ENCODE data around the gene TMEM135.
"Not testable (repeated sequence)": the region's sequence is repeated elsewhere in the genome, so short reads cannot be mapped to it uniquely, and the experiment has no call there.

The TMEM135 gene

DNA sequence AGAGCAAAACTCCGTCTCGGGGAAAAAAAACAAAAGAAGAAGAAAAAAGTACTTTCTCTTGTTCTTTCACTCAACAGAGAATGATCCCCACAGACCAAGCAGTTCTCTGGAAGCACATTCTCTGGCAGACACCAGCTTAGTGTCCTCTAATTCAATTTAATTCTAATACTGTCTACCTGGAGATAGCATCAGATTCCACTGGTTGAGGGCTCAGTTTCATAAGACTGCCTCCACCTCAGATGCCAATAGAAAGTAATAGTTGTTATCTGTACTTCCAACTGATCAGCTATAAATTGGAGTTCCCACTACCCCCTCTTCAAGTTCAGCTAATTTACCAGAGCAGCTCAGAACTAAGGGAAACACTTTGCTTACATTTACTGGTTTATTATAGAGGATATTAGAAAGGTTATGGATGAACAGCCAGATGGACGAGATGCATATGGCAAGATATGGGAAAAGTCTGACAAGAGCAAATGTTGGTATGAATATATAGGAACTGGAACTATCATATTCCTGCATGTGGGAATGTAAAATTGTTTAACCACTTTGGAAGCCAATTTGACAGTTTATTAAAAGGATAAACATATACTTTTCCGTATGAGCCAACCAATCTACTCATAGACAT, 64.3 kb downstream of the TMEM135 start:
- Histone ChIP-seq H3K79me2 (ENCODE audit: control insufficient read depth, low read length) (peaks cover 6% of the 10 kb centered on the region), H3K4me3 (ENCODE audit: low read length) (no peak overlapping the region), H4K20me1 (ENCODE audit: control insufficient read depth, insufficient read depth, low read depth, low read length) (no peaks in the 10 kb centered on the region), H3K27ac (ENCODE audit: low read depth, low read length) (no peak overlapping the region), H3K9me2 (replicated peaks; ENCODE audit: control insufficient read depth, low read length) (no peaks in the 10 kb centered on the region), H3F3A (ENCODE audit: control insufficient read depth, insufficient read depth) (no peaks in the 10 kb centered on the region), H3K4me1 (ENCODE audit: control insufficient read depth, low read length) (peaks cover 3% of the 10 kb centered on the region), H3K36me3 (ENCODE audit: control insufficient read depth, low read length) (peaks cover 16% of the 10 kb centered on the region), H3K27me3 (ENCODE audit: control insufficient read depth, low read length) (no peaks in the 10 kb centered on the region), H3K4me2 (ENCODE audit: low read length) (no peak overlapping the region), H3K9me3 (ENCODE audit: control insufficient read depth, insufficient read depth, low read length) (no peaks in the 10 kb centered on the region)
- TF ChIP-seq, protein P1, sequence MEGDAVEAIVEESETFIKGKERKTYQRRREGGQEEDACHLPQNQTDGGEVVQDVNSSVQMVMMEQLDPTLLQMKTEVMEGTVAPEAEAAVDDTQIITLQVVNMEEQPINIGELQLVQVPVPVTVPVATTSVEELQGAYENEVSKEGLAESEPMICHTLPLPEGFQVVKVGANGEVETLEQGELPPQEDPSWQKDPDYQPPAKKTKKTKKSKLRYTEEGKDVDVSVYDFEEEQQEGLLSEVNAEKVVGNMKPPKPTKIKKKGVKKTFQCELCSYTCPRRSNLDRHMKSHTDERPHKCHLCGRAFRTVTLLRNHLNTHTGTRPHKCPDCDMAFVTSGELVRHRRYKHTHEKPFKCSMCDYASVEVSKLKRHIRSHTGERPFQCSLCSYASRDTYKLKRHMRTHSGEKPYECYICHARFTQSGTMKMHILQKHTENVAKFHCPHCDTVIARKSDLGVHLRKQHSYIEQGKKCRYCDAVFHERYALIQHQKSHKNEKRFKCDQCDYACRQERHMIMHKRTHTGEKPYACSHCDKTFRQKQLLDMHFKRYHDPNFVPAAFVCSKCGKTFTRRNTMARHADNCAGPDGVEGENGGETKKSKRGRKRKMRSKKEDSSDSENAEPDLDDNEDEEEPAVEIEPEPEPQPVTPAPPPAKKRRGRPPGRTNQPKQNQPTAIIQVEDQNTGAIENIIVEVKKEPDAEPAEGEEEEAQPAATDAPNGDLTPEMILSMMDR (IDR thresholded peaks at IDR 0.05; ENCODE audit: low read depth, low read length, poor library complexity, severe bottlenecking), result no peak
- no peak for TF ChIP-seq EZH2phosphoT487 (IDR thresholded peaks at IDR 0.05; ENCODE audit: borderline replicate concordance, low read length)

DNA sequence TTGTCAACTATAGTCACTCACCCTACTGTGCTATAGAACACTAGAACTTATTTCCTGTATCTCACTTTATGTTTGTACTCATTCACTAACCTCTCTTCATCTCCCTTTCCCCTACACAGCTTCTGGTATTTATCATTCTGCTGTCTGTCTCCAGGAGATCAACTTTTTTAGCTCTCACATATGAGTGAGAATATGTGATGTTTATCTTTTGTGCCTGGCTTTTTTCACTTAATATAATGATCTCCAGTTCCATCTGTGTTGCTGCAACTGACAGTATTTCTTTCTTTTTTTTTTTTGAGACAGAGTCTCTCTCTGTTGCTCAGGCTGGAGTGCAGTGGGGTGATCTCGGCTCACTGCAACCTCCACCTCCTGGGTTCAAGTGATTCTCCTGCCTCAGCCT, 68.1 kb downstream of the TMEM135 start:
- not testable (repeated sequence) for H3K27ac ChIP-seq (ENCODE audit: low read depth, low read length); H4K20me1 ChIP-seq (ENCODE audit: control insufficient read depth, insufficient read depth, low read depth, low read length); H3F3A ChIP-seq (ENCODE audit: control insufficient read depth, insufficient read depth); H3K79me2 ChIP-seq (ENCODE audit: control insufficient read depth, low read length); H3K27me3 ChIP-seq (ENCODE audit: control insufficient read depth, low read length); H3K4me1 ChIP-seq (ENCODE audit: control insufficient read depth, low read length); H3K4me2 ChIP-seq (ENCODE audit: low read length); H3K9me3 ChIP-seq (ENCODE audit: control insufficient read depth, insufficient read depth, low read length); H3K9me2 ChIP-seq (replicated peaks; ENCODE audit: control insufficient read depth, low read length); H3K4me3 ChIP-seq (ENCODE audit: low read length)
- H3K36me3 ChIP-seq (ENCODE audit: control insufficient read depth, low read length), result peaks cover 13% of the 10 kb centered on the region

DNA sequence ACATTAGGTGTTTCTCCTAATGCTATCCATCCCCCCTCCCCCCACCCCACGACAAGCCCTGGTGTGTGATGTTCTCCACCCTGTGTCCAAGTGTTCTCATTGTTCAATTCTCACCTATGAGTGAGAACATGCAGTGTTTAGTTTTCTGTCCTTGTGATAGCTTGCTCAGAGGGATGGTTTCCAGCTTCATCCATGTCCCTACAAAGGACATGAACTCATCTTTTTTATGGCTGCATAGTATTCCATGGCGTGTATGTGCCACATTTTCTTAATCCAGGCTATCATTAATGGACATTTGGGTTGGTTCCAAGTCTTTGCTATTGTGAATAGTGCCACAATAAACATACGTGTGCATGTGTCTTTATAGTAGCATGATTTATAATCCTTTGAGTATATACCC, 69.6 kb downstream of the TMEM135 start:
- H3K36me3 ChIP-seq (ENCODE audit: control insufficient read depth, low read length), result peaks cover 13% of the 10 kb centered on the region
- not testable (repeated sequence) for H3F3A ChIP-seq (ENCODE audit: control insufficient read depth, insufficient read depth); H4K20me1 ChIP-seq (ENCODE audit: control insufficient read depth, insufficient read depth, low read depth, low read length); H3K4me3 ChIP-seq (ENCODE audit: low read length); H3K27me3 ChIP-seq (ENCODE audit: control insufficient read depth, low read length); H3K9me2 ChIP-seq (replicated peaks; ENCODE audit: control insufficient read depth, low read length); H3K4me2 ChIP-seq (ENCODE audit: low read length); H3K27ac ChIP-seq (ENCODE audit: low read depth, low read length); H3K4me1 ChIP-seq (ENCODE audit: control insufficient read depth, low read length); H3K9me3 ChIP-seq (ENCODE audit: control insufficient read depth, insufficient read depth, low read length); H3K79me2 ChIP-seq (ENCODE audit: control insufficient read depth, low read length)

DNA sequence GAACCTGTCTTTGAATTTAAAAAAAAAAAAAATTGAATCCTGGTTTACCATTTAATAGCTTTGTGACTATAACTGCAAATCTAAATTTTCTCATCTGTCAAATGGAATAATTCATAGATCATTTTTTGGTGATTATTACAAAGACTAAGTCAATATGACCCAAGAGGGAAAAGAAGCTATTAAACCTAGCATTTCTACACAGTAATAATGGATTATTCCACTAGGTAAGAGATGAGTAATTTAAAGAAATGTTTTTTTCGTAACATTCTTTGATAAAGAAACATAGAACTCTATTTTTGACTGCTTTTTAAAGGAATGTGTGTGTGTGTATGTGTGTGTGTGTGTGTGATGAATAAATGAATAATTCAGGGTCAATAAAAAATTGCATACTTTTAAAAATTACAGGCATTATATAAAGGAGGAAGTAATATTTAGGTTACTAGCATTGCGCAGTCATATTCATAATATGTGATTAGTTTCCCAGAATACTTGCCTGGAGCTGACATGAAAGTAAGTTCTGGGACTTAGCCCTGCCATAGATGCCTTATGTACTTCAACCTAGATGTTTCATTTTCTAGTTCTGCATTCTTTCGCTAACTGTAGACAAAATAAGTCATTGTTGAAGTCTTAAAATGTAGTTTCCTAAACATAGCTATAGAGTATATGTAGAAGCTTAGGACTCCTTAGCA, 72.9 kb downstream of the TMEM135 start:
- Histone ChIP-seq H3K9me2 (replicated peaks; ENCODE audit: control insufficient read depth, low read length) (no peaks in the 10 kb centered on the region), H4K20me1 (ENCODE audit: control insufficient read depth, insufficient read depth, low read depth, low read length) (no peaks in the 10 kb centered on the region), H3K27ac (ENCODE audit: low read depth, low read length) (no peak overlapping the region), H3K4me3 (ENCODE audit: low read length) (no peak overlapping the region), H3K9me3 (ENCODE audit: control insufficient read depth, insufficient read depth, low read length) (no peaks in the 10 kb centered on the region), H3K4me1 (ENCODE audit: control insufficient read depth, low read length) (no peaks in the 10 kb centered on the region), H3K79me2 (ENCODE audit: control insufficient read depth, low read length) (peaks cover 8% of the 10 kb centered on the region), H3K4me2 (ENCODE audit: low read length) (no peak overlapping the region), H3F3A (ENCODE audit: control insufficient read depth, insufficient read depth) (no peaks in the 10 kb centered on the region), H3K36me3 (ENCODE audit: control insufficient read depth, low read length) (peaks cover 9% of the 10 kb centered on the region), H3K27me3 (ENCODE audit: control insufficient read depth, low read length) (no peaks in the 10 kb centered on the region)
- TF ChIP-seq, protein P1 (IDR thresholded peaks at IDR 0.05; ENCODE audit: low read depth, low read length, poor library complexity, severe bottlenecking), result no peak
- TF ChIP-seq EZH2phosphoT487 (IDR thresholded peaks at IDR 0.05; ENCODE audit: borderline replicate concordance, low read length), result no peak
